IPS-18a (cell line): ENCODE results near the gene RAB39B.

Source experiments
- H3K27ac ChIP-seq: one replicate; pipeline ENCODE4 v1.5.1; 2013; ENCODE audit warnings: low read length
- H3K27me3 ChIP-seq: one replicate; pipeline ENCODE4 v1.6.1; 2013; ENCODE audit warnings: mild to moderate bottlenecking, low read length; ENCODE audit not compliant: control insufficient read depth, insufficient read depth
- H3K36me3 ChIP-seq: one replicate; pipeline ENCODE4 v1.6.1; 2013; ENCODE audit warnings: low read depth, low read length; ENCODE audit not compliant: control insufficient read depth
- H3K4me1 ChIP-seq: one replicate; pipeline ENCODE4 v1.6.1; 2013; ENCODE audit warnings: low read depth, low read length; ENCODE audit not compliant: control insufficient read depth
- H3K4me3 ChIP-seq: one replicate; pipeline ENCODE4 v1.5.1; 2013; ENCODE audit warnings: low read length
- H3K9ac ChIP-seq: one replicate; pipeline ENCODE4 v1.6.1; 2013; ENCODE audit warnings: mild to moderate bottlenecking, low read length, moderate library complexity
- H3K9me3 ChIP-seq: one replicate; pipeline ENCODE4 v1.6.1; 2013; ENCODE audit warnings: low read depth, low read length; ENCODE audit not compliant: control insufficient read depth

RAB39B gene

GRCh38 chrX:155215443-155216178 is 48.7 kb downstream of the RAB39B start:
- peak overlapping the region; percentile 26 for H3K9ac ChIP-seq
- peaks cover 27% of the 10 kb centered on the region for H3K9me3 ChIP-seq
- H3K4me1 ChIP-seq, result peaks cover 4% of the 10 kb centered on the region
- peak overlapping the region; percentile 60 for H3K4me3 ChIP-seq
- H3K27me3 ChIP-seq, result no peaks in the 10 kb centered on the region
- H3K36me3 ChIP-seq, result no peaks in the 10 kb centered on the region
- H3K27ac ChIP-seq, result no peak overlapping the region

GRCh38 chrX:155213731-155214130 is 50.6 kb downstream of the RAB39B start:
- Histone ChIP-seq H3K36me3 (no peaks in the 10 kb centered on the region), H3K9ac (no peak overlapping the region), H3K9me3 (peaks cover 28% of the 10 kb centered on the region), H3K27ac (no peak overlapping the region), H3K4me1 (peaks cover 4% of the 10 kb centered on the region), H3K27me3 (no peaks in the 10 kb centered on the region), H3K4me3 (no peak overlapping the region)

GRCh38 chrX:155211208-155211607 is 53.1 kb downstream of the RAB39B start:
- Histone ChIP-seq H3K4me1 (peaks cover 4% of the 10 kb centered on the region), H3K9ac (no peak overlapping the region), H3K27ac (no peak overlapping the region), H3K9me3 (peaks cover 28% of the 10 kb centered on the region), H3K27me3 (no peaks in the 10 kb centered on the region), H3K4me3 (no peak overlapping the region), H3K36me3 (no peaks in the 10 kb centered on the region)
